Hepatocyte (in vitro differentiated cells): ENCODE data around the gene UBE4A. TPM values are rescaled to one million over a fixed set of nuclear protein-coding genes. Genes with fewer than 3 reads are reported as not detected.

ENCODE experiments used
- DNase-seq: peaks from one replicate; pipeline ENCODE4 v3.0.0-alpha.2; 2016; ENCODE audit warnings: low spot score
- H2AFZ ChIP-seq: fragments of 200-600 bp; sonication (generic); 2 replicates; pipeline ENCODE4 v1.6.0; 2016; ENCODE audit warnings: antibody characterized with exemption, mild to moderate bottlenecking
- H3K27ac ChIP-seq: fragments of 200-600 bp; sonication (generic); 2 replicates; pipeline ENCODE4 v1.5.1; 2016; ENCODE audit warnings: mild to moderate bottlenecking
- H3K27me3 ChIP-seq: fragments of 200-600 bp; sonication (generic); 2 replicates; pipeline ENCODE4 v1.6.1; 2016
- H3K36me3 ChIP-seq: fragments of 200-600 bp; sonication (generic); replicated peaks from 2 replicates; pipeline ENCODE4 v1.5.1; 2016; ENCODE audit warnings: low read depth; ENCODE audit not compliant: insufficient read depth
- H3K4me1 ChIP-seq: fragments of 200-600 bp; sonication (generic); 2 replicates; pipeline ENCODE4 v1.5.1; 2016; ENCODE audit warnings: mild to moderate bottlenecking, moderate library complexity; ENCODE audit not compliant: insufficient read depth
- H3K4me2 ChIP-seq: fragments of 200-600 bp; sonication (generic); 2 replicates; pipeline ENCODE4 v1.6.0; 2016
- H3K4me3 ChIP-seq: fragments of 200-600 bp; sonication (generic); 2 replicates; pipeline ENCODE4 v1.5.1; 2016; ENCODE audit warnings: mild to moderate bottlenecking
- H3K79me2 ChIP-seq: fragments of 200-600 bp; sonication (generic); 2 replicates; pipeline ENCODE4 v1.6.0; 2017; ENCODE audit warnings: mild to moderate bottlenecking
- H3K9me2 ChIP-seq: fragments of 200-600 bp; sonication (generic); replicated peaks from 2 replicates; pipeline ENCODE4 v1.6.0; 2017; ENCODE audit warnings: mild to moderate bottlenecking; ENCODE audit not compliant: insufficient read depth
- H3K9me3 ChIP-seq: fragments of 200-600 bp; sonication (generic); 2 replicates; pipeline ENCODE4 v1.5.1; 2016; ENCODE audit warnings: low read depth, mild to moderate bottlenecking
- H4K20me1 ChIP-seq: fragments of 200-600 bp; sonication (generic); 2 replicates; pipeline ENCODE4 v1.6.0; 2016; ENCODE audit warnings: mild to moderate bottlenecking; ENCODE audit not compliant: insufficient read depth, poor library complexity, severe bottlenecking
- EZH2 ChIP-seq: fragments of 200-600 bp; sonication (generic); IDR thresholded peaks from 2 replicates; pipeline ENCODE4 v1.6.1; 2016; ENCODE audit warnings: antibody characterized with exemption, mild to moderate bottlenecking, borderline replicate concordance
- EZH2phosphoT487 ChIP-seq: fragments of 200-600 bp; sonication (generic); IDR thresholded peaks from one replicate; pipeline ENCODE4 v1.6.1; 2018; ENCODE audit warnings: antibody characterized with exemption, mild to moderate bottlenecking, low read depth, moderate library complexity; ENCODE audit not compliant: unreplicated experiment, severe bottlenecking
- WGBS: methylation state at CpG from one replicate; pipeline ENCODE4 v1.1.6; 2016; ENCODE audit warnings: low lambda C conversion rate; ENCODE audit errors: missing lambda C conversion rate; 5-methylcytosine and 5-hydroxymethylcytosine counted together
- polyA plus RNA-seq: library from polyadenylated mRNA; unstranded; fragments of >200 nt; fragmentation: Nextera tagmentation; extraction: Ambion mirVana; gene quantifications from 2 replicates; pipeline ENCODE4 v1.2.1, GENCODE V29; 2016
- total RNA-seq: library from RNA; depleted of rRNA; stranded (reverse); fragments of >200 nt; gene quantifications from 2 replicates; pipeline ENCODE4 v1.2.3, GENCODE V29; 2014
- TF ChIP-seq, protein P1 (sequence below): fragments of 200-600 bp; sonication (generic); IDR thresholded peaks from 2 replicates; pipeline ENCODE4 v1.5.1; 2016; ENCODE audit warnings: antibody characterized with exemption, mild to moderate bottlenecking; ENCODE audit not compliant: poor library complexity

UBE4A gene
- total and polyA plus RNA-seq, 2 experiments from 2014 or later = 19.7 to 57.5 TPM

DNA sequence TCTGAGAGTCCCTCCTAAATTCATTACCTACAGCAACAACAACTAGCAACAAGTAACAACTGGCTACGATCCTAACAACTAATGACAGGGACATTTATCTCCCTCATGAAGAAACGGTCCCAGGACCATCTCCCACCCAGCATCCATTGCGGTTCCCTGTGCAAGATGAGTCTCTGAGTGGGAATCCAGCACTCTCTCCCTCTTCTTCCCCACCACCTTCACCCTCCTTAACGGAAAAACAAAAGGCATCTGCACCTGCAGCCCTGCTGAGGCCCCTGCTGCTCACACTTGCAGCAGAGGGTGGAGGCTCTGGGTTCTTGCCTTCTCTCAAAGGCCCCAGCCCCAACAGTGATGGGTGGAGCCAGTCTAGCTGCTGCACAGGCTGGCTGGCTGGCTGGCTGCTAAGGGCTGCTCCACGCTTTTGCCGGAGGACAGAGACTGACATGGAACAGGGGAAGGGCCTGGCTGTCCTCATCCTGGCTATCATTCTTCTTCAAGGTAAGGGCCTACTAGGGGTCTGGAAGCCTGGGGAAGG lies 15.4 kb upstream of the UBE4A start, which contains the start of gene CD3G:
TSS of gene CD3G (plus strand) at position 364 of the 535 bp plus-strand sequence. CDS start at position 444, 80 bp downstream.
- H3K9me3 ChIP-seq = no peaks in the 10 kb centered on the region
- no peak within 1 kb of the TSS for H3K27ac ChIP-seq
- H4K20me1 ChIP-seq = no peaks in the 10 kb centered on the region
- no peaks in the 10 kb centered on the region for H3K9me2 ChIP-seq
- no peak for DNase-seq
- H2AFZ ChIP-seq = no peak within 1 kb of the TSS
- H3K36me3 ChIP-seq = no peaks in the 10 kb centered on the region
- H3K79me2 ChIP-seq = no peaks in the 10 kb centered on the region
- WGBS = 80% methylated on average over 6 of the region's 6 CpGs
- TF ChIP-seq EZH2 = no peak
- no peak for TF ChIP-seq EZH2phosphoT487
- TF ChIP-seq, protein P1, sequence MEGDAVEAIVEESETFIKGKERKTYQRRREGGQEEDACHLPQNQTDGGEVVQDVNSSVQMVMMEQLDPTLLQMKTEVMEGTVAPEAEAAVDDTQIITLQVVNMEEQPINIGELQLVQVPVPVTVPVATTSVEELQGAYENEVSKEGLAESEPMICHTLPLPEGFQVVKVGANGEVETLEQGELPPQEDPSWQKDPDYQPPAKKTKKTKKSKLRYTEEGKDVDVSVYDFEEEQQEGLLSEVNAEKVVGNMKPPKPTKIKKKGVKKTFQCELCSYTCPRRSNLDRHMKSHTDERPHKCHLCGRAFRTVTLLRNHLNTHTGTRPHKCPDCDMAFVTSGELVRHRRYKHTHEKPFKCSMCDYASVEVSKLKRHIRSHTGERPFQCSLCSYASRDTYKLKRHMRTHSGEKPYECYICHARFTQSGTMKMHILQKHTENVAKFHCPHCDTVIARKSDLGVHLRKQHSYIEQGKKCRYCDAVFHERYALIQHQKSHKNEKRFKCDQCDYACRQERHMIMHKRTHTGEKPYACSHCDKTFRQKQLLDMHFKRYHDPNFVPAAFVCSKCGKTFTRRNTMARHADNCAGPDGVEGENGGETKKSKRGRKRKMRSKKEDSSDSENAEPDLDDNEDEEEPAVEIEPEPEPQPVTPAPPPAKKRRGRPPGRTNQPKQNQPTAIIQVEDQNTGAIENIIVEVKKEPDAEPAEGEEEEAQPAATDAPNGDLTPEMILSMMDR = no peak
- peaks cover 2% of the 10 kb centered on the region for H3K4me1 ChIP-seq
- peaks cover 4% of the 10 kb centered on the region for H3K27me3 ChIP-seq
- no peak within 1 kb of the TSS for H3K4me2 ChIP-seq
- H3K4me3 ChIP-seq = no peak within 1 kb of the TSS

DNA sequence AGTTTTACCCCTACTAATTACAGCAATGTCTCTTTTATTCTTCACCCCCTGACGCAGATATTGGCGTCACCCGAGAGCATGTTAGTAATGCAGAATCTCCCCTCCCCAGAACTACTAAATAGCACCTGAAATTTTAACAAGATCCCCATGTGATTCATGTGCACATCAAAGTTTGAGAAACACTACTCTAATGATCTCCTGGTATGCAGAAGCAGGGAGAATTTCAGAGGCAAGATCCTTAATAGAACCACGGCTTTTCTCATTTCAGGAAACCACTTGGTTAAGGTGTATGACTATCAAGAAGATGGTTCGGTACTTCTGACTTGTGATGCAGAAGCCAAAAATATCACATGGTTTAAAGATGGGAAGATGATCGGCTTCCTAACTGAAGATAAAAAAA lies 9.9 kb upstream of the UBE4A start:
- Histone ChIP-seq H3K27me3 (peaks cover 13% of the 10 kb centered on the region), H3K9me3 (no peaks in the 10 kb centered on the region), H3K27ac (no peak overlapping the region), H3K4me2 (no peak overlapping the region), H3K79me2 (no peaks in the 10 kb centered on the region), H2AFZ (no peak overlapping the region), H3K4me1 (no peaks in the 10 kb centered on the region), H3K9me2 (no peaks in the 10 kb centered on the region), H4K20me1 (no peaks in the 10 kb centered on the region), H3K4me3 (no peak overlapping the region), H3K36me3 (no peaks in the 10 kb centered on the region)
- 81% methylated on average over 6 of the region's 6 CpGs for WGBS
- no peak for DNase-seq
- TF ChIP-seq EZH2 (no peak), EZH2phosphoT487 (no peak)
- TF ChIP-seq, protein P1 = no peak

DNA sequence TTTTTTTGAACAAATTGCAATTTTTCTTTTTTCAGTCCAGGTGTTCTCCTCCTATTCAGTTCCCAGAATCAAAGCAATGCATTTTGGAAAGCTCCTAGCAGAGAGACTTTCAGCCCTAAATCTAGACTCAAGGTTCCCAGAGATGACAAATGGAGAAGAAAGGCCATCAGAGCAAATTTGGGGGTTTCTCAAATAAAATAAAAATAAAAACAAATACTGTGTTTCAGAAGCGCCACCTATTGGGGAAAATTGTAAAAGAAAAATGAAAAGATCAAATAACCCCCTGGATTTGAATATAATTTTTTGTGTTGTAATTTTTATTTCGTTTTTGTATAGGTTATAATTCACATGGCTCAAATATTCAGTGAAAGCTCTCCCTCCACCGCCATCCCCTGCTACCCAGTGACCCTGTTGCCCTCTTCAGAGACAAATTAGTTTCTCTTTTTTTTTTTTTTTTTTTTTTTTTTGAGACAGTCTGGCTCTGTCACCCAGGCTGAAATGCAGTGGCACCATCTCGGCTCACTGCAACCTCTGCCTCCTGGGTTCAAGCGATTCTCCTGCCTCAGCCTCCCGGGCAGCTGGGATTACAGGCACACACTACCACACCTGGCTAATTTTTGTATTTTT lies 6.2 kb upstream of the UBE4A start:
- Histone ChIP-seq H3K9me2 (no peaks in the 10 kb centered on the region), H3K36me3 (no peaks in the 10 kb centered on the region), H3K4me3 (no peak overlapping the region), H3K4me1 (no peaks in the 10 kb centered on the region), H3K9me3 (no peaks in the 10 kb centered on the region), H2AFZ (no peak overlapping the region), H3K27me3 (peaks cover 13% of the 10 kb centered on the region), H3K4me2 (no peak overlapping the region), H3K27ac (no peak overlapping the region), H4K20me1 (no peaks in the 10 kb centered on the region), H3K79me2 (no peaks in the 10 kb centered on the region)
- no peak for TF ChIP-seq EZH2
- TF ChIP-seq, protein P1 = peak; percentile 79
- TF ChIP-seq EZH2phosphoT487 = no peak
- WGBS = 11% methylated on average over 6 of the region's 6 CpGs
- DNase-seq = peak; percentile 34
